GM12878 (cell line): ENCODE data around the gene CDK5R1. TPM values are rescaled to one million over a fixed set of nuclear protein-coding genes. Genes with fewer than 3 reads are reported as not detected.

ENCODE experiments used
- ATAC-seq: fragments of 200-7000 bp; cut with Tn5 transposase; 3 replicates; pipeline ENCODE4 v1.9.1; 2020; ENCODE audit warnings: mild to moderate bottlenecking, moderate library complexity
- BruUV-seq: library from RNA; stranded (reverse); fragments of 400-500 nt; replicated peaks from 2 replicates; lab custom pipeline; 2021; lab: Mats Ljungman, UMichigan
- CTCF ChIA-PET: fragments of 300-600 bp; sonication (Branson Sonifier 250); formaldehyde crosslinking; extraction: SDS; loops from one replicate; lab custom pipeline; 2021; ENCODE audit warnings: inconsistent platforms; lab: Yijun Ruan, JAX
- POLR2A ChIA-PET: fragments of 350-600 bp; formaldehyde crosslinking; extraction: SDS; loops from one replicate; lab custom pipeline; 2021; ENCODE audit warnings: inconsistent platforms; lab: Charles Lee
- RAD21 ChIA-PET: fragments of 300-600 bp; sonication (Branson Sonifier 250); formaldehyde crosslinking; loops from one replicate; lab custom pipeline; 2023; ENCODE audit warnings: antibody characterized with exemption; ENCODE audit not compliant: unreplicated experiment; lab: Charles Lee
- SMC1A ChIA-PET: fragments of 300-600 bp; sonication (Branson Sonifier 250); formaldehyde crosslinking; loops from one replicate; lab custom pipeline; 2023; ENCODE audit not compliant: unreplicated experiment, uncharacterized antibody; lab: Charles Lee
- DNase-seq: peaks from one replicate; pipeline ENCODE4 v3.0.0-alpha.2; 2011; ENCODE audit warnings: low read depth, low spot score
- FAIRE-seq: peaks from 3 replicates; lab custom pipeline; 2011; peaks lifted over from hg19 to GRCh38; lab: Jason Lieb, UNC
- H2AFZ ChIP-seq: 2 replicates; pipeline ENCODE4 v1.6.0; 2011; ENCODE audit warnings: low read depth, low read length, control low read depth; ENCODE audit not compliant: control insufficient read depth
- H3K27ac ChIP-seq: 2 replicates; pipeline ENCODE4 v1.5.1; 2011; ENCODE audit warnings: control low read depth; ENCODE audit not compliant: control insufficient read depth, insufficient read depth
- H3K27me3 ChIP-seq, 2 experiments: replicated peaks in 1 of 2; 2 replicates each; pipeline versions ENCODE4 v1.6.0 to v1.6.1; 2011; ENCODE audit warnings: low read length in 1 of 2; ENCODE audit not compliant: control insufficient read depth in 2 of 2, insufficient read depth in 2 of 2
- H3K36me3 ChIP-seq, 2 experiments: 2 replicates each; pipeline ENCODE4 v1.5.1; 2011; ENCODE audit warnings: low read length in 1 of 2; ENCODE audit not compliant: control insufficient read depth in 2 of 2, insufficient read depth in 2 of 2
- H3K4me1 ChIP-seq: 2 replicates; pipeline ENCODE4 v1.6.1; 2011; ENCODE audit warnings: mild to moderate bottlenecking, low read length, moderate library complexity, mixed read lengths; ENCODE audit not compliant: control insufficient read depth, insufficient read depth
- H3K4me2 ChIP-seq: 2 replicates; pipeline ENCODE4 v1.6.0; 2011; ENCODE audit warnings: control low read depth; ENCODE audit not compliant: control insufficient read depth, insufficient read depth
- H3K4me3 ChIP-seq: fragments of 200-600 bp; sonication (generic); 2 replicates; pipeline ENCODE4 v1.5.1; 2016
- H3K79me2 ChIP-seq: 2 replicates; pipeline ENCODE4 v1.6.0; 2011; ENCODE audit warnings: low read length; ENCODE audit not compliant: control insufficient read depth, insufficient read depth
- H3K9ac ChIP-seq: 2 replicates; pipeline ENCODE4 v1.8.0; 2011; ENCODE audit warnings: low read length, control low read depth, mixed read lengths; ENCODE audit not compliant: control insufficient read depth, insufficient read depth
- H3K9me3 ChIP-seq: replicated peaks from 3 replicates; pipeline ENCODE4 v1.5.1; 2011; ENCODE audit warnings: mild to moderate bottlenecking, low read length; ENCODE audit not compliant: control insufficient read depth, insufficient read depth
- H4K20me1 ChIP-seq: 2 replicates; pipeline ENCODE4 v1.6.0; 2011; ENCODE audit not compliant: control insufficient read depth, insufficient read depth
- ASH2L ChIP-seq: fragments of 300-600, 200-600 bp; sonication (generic); IDR thresholded peaks from 2 replicates; pipeline ENCODE4 v1.6.1; 2017; ENCODE audit warnings: low read depth, mild to moderate bottlenecking, borderline replicate concordance
- GATAD2B ChIP-seq: fragments of 450-650 bp; conservative IDR thresholded peaks from 2 replicates; pipeline ENCODE4 v1.6.1; 2017; ENCODE audit warnings: low read depth, mild to moderate bottlenecking, moderate library complexity
- KLF5 ChIP-seq: fragments of 450-650 bp; IDR thresholded peaks from 2 replicates; pipeline ENCODE4 v1.6.1; 2014; ENCODE audit warnings: mild to moderate bottlenecking; ENCODE audit not compliant: partially characterized antibody
- NR2C1 ChIP-seq: fragments of 450-650 bp; IDR thresholded peaks from 2 replicates; pipeline ENCODE4 v1.6.1; 2017; ENCODE audit warnings: antibody characterized with exemption, mild to moderate bottlenecking, moderate library complexity
- TCF3 ChIP-seq: IDR thresholded peaks from 2 replicates; pipeline ENCODE4 v1.6.1; 2012; ENCODE audit warnings: low read depth, mild to moderate bottlenecking, low read length, borderline replicate concordance; ENCODE audit not compliant: insufficient read depth
- ZNF217 ChIP-seq: fragments of 450-650 bp; IDR thresholded peaks from 2 replicates; pipeline ENCODE4 v1.6.1; 2017; ENCODE audit warnings: antibody characterized with exemption, mild to moderate bottlenecking
- WGBS: methylation state at CpG from one replicate; pipeline ENCODE4 v1.1.6; 2016; ENCODE audit warnings: low lambda C conversion rate; ENCODE audit not compliant: insufficient replicate concordance, insufficient coverage; ENCODE audit errors: missing lambda C conversion rate; 5-methylcytosine and 5-hydroxymethylcytosine counted together
- in situ Hi-C: fragments of 300-500 bp; cut with MboI; formaldehyde crosslinking; loops from 9 replicates; pipeline ENCODE4 v1.14.3; 2018; ENCODE audit warnings: mixed read lengths
- intact Hi-C: fragments of 100-400 bp; cut with micrococcal nuclease; formaldehyde crosslinking; loops from one replicate; pipeline ENCODE4 v1.14.2; 2022; ENCODE audit not compliant: unreplicated experiment
- polyA plus RNA-seq, 11 experiments: library from polyadenylated mRNA; depleted of rRNA in 4 of 11; unstranded in 6 of 11; stranded (reverse) in 5 of 11; fragments of >200 nt; fragmentation: Nextera tagmentation in 4 of 11; fragmentation: Illumina TruSeq in 1 of 11; extraction: Ambion mirVana in 4 of 11; extraction: Trizol in 1 of 11; gene quantifications; 1 replicate in 1 of 11; 2 replicates in 10 of 11; pipeline versions ENCODE4 v1.2.1 to v1.2.3, GENCODE V29; 2011 to 2016; ENCODE audit warnings: inconsistent platforms in 2 of 11, missing spikeins in 2 of 11, low read depth in 1 of 11
- total RNA-seq, 4 experiments: library from RNA; depleted of rRNA in 3 of 4; stranded (reverse); fragments of >200 nt in 3 of 4; fragmentation: Illumina TruSeq in 1 of 4; extraction: Trizol in 1 of 4; gene quantifications; 2 replicates each; pipeline versions ENCODE4 v1.2.1 to v1.2.3, GENCODE V29; 2013 to 2021
- TF ChIP-seq, protein P1 (sequence below): fragments of 450-650 bp; IDR thresholded peaks from 2 replicates; pipeline ENCODE4 v1.6.1; 2017; ENCODE audit warnings: mild to moderate bottlenecking, low read depth, inconsistent platforms; ENCODE audit not compliant: poor library complexity, severe bottlenecking
- TF ChIP-seq, protein P2 (sequence below): fragments of 450-650 bp; IDR thresholded peaks from 2 replicates; pipeline ENCODE4 v1.6.1; 2018; ENCODE audit warnings: mild to moderate bottlenecking, low read depth, moderate library complexity; ENCODE audit not compliant: partially characterized antibody
- TF ChIP-seq, protein P3 (sequence below), 3 experiments: IDR thresholded peaks in 2 of 3; conservative IDR thresholded peaks in 1 of 3; 2 replicates each; pipeline ENCODE4 v1.5.1; 2011; ENCODE audit warnings: low read depth in 3 of 3, low read length in 3 of 3, mild to moderate bottlenecking in 3 of 3, control low read depth in 2 of 3, moderate library complexity in 2 of 3, inconsistent platforms in 1 of 3, mixed read lengths in 1 of 3; ENCODE audit not compliant: control insufficient read depth in 2 of 3, insufficient read depth in 1 of 3; ENCODE audit errors: extremely low read depth in 1 of 3

The CDK5R1 gene
- total and polyA plus RNA-seq, 10 of the 15 experiments (the other 5 are each of a cell fraction or from before 2014, with no cell fraction given), result 1.1 to 28.3 (median 12.2) TPM

DNA sequence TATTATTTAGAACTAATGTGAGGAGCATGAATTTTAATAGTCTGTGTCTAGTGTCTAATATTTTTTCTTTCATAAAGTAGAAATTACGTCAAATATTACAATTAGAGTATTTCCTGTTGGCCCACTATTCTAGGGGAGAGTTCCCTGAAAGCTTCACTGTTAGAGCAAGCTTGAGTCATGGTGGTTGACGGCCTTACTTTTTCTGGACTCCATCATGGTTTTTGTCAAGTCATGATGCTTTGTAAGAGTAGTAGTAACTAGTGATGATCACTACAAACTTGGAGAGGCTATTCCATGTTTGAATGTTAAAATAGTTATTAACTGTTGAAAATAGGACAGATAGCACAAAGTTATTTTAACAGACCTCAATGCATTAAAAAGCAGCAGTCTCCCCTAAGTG lies 40.8 kb upstream of the CDK5R1 start (continued):
- TF ChIP-seq TCF3, result no peak
- TF ChIP-seq GATAD2B, result no peak
- TF ChIP-seq, protein P1, sequence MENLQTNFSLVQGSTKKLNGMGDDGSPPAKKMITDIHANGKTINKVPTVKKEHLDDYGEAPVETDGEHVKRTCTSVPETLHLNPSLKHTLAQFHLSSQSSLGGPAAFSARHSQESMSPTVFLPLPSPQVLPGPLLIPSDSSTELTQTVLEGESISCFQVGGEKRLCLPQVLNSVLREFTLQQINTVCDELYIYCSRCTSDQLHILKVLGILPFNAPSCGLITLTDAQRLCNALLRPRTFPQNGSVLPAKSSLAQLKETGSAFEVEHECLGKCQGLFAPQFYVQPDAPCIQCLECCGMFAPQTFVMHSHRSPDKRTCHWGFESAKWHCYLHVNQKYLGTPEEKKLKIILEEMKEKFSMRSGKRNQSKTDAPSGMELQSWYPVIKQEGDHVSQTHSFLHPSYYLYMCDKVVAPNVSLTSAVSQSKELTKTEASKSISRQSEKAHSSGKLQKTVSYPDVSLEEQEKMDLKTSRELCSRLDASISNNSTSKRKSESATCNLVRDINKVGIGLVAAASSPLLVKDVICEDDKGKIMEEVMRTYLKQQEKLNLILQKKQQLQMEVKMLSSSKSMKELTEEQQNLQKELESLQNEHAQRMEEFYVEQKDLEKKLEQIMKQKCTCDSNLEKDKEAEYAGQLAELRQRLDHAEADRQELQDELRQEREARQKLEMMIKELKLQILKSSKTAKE, result no peak
- no peak for TF ChIP-seq ASH2L
- TF ChIP-seq NR2C1, result no peak
- no peak for TF ChIP-seq ZNF217

DNA sequence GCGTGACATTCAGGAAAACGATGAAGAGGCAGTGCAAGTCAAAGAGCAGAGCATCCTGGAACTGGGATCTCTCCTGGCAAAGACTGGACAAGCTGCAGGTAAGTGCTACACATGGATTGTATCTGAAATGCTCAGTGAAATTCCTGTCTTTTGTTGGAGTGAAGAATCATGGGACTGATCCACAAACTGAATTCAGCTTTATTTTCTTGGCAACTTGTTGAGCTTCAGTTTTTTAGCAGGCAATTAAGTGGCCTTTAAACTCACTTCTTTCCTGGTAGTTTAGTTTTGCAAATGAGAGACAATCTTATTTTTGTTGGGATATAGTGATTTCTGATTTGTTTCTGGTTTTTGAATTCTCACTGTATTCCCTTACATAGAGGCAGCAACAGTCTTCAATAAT lies 39.8 kb upstream of the CDK5R1 start:
- Histone ChIP-seq H3K27ac (no peak overlapping the region), H2AFZ (no peak overlapping the region), H3K4me1 (peaks cover 3% of the 10 kb centered on the region), H3K79me2 (peaks cover 48% of the 10 kb centered on the region), H4K20me1 (no peaks in the 10 kb centered on the region; the same call in 1 of the 2 replicates), H3K9ac (no peak overlapping the region), H3K36me3 (peaks cover 6 to 8% of the 10 kb centered on the region in 2 experiments), H3K27me3 (no peaks in the 10 kb centered on the region), H3K4me2 (peak overlapping the region; percentile 57; the same call in 1 of the 2 replicates), H3K4me3 (peak overlapping the region; percentile 97; the same call in 1 of the 2 replicates), H3K9me3 (no peaks in the 10 kb centered on the region; the same call in 2 of the 3 replicates)
- intact Hi-C loops, result no loop called here
- POLR2A ChIA-PET, result interaction anchor here (1.0 kb wide), 1 partner anchor 96 kb away, joined by 3 read pairs; no protein-coding TSS in a partner anchor
- CTCF ChIA-PET, result interaction anchor here (6.3 kb wide), 1 partner anchor 17 kb away, joined by 102 read pairs; no protein-coding TSS in a partner anchor
- ATAC-seq, result no peak
- WGBS, result 90% methylated on average over 2 of the region's 2 CpGs
- in situ Hi-C loops, result no loop called here
- FAIRE-seq, result no peak
- SMC1A ChIA-PET, result no interaction called here
- TF ChIP-seq, protein P2, sequence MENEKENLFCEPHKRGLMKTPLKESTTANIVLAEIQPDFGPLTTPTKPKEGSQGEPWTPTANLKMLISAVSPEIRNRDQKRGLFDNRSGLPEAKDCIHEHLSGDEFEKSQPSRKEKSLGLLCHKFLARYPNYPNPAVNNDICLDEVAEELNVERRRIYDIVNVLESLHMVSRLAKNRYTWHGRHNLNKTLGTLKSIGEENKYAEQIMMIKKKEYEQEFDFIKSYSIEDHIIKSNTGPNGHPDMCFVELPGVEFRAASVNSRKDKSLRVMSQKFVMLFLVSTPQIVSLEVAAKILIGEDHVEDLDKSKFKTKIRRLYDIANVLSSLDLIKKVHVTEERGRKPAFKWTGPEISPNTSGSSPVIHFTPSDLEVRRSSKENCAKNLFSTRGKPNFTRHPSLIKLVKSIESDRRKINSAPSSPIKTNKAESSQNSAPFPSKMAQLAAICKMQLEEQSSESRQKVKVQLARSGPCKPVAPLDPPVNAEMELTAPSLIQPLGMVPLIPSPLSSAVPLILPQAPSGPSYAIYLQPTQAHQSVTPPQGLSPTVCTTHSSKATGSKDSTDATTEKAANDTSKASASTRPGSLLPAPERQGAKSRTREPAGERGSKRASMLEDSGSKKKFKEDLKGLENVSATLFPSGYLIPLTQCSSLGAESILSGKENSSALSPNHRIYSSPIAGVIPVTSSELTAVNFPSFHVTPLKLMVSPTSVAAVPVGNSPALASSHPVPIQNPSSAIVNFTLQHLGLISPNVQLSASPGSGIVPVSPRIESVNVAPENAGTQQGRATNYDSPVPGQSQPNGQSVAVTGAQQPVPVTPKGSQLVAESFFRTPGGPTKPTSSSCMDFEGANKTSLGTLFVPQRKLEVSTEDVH, result no peak
- TF ChIP-seq KLF5, result no peak
- TF ChIP-seq, protein P3, sequence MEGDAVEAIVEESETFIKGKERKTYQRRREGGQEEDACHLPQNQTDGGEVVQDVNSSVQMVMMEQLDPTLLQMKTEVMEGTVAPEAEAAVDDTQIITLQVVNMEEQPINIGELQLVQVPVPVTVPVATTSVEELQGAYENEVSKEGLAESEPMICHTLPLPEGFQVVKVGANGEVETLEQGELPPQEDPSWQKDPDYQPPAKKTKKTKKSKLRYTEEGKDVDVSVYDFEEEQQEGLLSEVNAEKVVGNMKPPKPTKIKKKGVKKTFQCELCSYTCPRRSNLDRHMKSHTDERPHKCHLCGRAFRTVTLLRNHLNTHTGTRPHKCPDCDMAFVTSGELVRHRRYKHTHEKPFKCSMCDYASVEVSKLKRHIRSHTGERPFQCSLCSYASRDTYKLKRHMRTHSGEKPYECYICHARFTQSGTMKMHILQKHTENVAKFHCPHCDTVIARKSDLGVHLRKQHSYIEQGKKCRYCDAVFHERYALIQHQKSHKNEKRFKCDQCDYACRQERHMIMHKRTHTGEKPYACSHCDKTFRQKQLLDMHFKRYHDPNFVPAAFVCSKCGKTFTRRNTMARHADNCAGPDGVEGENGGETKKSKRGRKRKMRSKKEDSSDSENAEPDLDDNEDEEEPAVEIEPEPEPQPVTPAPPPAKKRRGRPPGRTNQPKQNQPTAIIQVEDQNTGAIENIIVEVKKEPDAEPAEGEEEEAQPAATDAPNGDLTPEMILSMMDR (IDR thresholded peaks at IDR 0.05 in 2 of 3, conservative IDR thresholded peaks at IDR 0.05 in 1 of 3; ENCODE audit: control insufficient read depth in 2 of 3, extremely low read depth in 1 of 3, insufficient read depth in 1 of 3, low read depth in 3 of 3, low read length in 3 of 3), result no peak
- TF ChIP-seq NR2C1, result no peak
- RAD21 ChIA-PET, result no interaction called here
- BruUV-seq, result no TSS peak
- DNase-seq, result no peak
